ENCODE results near the gene PLB1.

DNA sequence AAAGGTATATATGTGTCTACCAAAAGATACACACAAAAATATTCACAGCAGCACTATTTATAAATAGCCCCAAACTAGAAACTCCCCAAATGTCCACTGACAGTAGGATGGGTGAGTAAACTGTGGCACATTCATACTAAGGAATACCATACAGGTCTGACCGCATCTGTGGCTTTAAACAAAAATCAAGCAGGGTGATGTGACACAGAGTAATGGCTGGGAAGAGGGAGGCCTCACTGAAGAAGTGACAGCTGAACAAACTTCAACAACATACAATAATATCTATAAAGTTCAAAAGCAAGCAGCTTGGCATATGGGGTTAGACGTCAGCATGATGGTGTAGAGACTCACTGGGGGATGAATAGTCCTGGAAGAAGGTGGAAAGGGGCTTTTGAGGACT is 140.6 kb downstream of the PLB1 start:
- TF ChIP-seq, protein P1, sequence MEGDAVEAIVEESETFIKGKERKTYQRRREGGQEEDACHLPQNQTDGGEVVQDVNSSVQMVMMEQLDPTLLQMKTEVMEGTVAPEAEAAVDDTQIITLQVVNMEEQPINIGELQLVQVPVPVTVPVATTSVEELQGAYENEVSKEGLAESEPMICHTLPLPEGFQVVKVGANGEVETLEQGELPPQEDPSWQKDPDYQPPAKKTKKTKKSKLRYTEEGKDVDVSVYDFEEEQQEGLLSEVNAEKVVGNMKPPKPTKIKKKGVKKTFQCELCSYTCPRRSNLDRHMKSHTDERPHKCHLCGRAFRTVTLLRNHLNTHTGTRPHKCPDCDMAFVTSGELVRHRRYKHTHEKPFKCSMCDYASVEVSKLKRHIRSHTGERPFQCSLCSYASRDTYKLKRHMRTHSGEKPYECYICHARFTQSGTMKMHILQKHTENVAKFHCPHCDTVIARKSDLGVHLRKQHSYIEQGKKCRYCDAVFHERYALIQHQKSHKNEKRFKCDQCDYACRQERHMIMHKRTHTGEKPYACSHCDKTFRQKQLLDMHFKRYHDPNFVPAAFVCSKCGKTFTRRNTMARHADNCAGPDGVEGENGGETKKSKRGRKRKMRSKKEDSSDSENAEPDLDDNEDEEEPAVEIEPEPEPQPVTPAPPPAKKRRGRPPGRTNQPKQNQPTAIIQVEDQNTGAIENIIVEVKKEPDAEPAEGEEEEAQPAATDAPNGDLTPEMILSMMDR (conservative IDR thresholded peaks at IDR 0.05; ENCODE audit: low read depth in 2 of 2) = no peak
- TF ChIP-seq EZH2 (IDR thresholded peaks at IDR 0.05; ENCODE audit: low read depth, unreplicated experiment) (no peak), CREB1 (CRISPR knock-in tag; IDR thresholded peaks at IDR 0.05; ENCODE audit: low read depth) (no peak), POLR2AphosphoS5 (IDR thresholded peaks at IDR 0.05; ENCODE audit: low read depth) (no peak), JUNB (IDR thresholded peaks at IDR 0.05; ENCODE audit: unreplicated experiment) (no peak), EZH2phosphoT487 (IDR thresholded peaks at IDR 0.05; ENCODE audit: unreplicated experiment) (no peak)
- TF ChIP-seq, protein P2, sequence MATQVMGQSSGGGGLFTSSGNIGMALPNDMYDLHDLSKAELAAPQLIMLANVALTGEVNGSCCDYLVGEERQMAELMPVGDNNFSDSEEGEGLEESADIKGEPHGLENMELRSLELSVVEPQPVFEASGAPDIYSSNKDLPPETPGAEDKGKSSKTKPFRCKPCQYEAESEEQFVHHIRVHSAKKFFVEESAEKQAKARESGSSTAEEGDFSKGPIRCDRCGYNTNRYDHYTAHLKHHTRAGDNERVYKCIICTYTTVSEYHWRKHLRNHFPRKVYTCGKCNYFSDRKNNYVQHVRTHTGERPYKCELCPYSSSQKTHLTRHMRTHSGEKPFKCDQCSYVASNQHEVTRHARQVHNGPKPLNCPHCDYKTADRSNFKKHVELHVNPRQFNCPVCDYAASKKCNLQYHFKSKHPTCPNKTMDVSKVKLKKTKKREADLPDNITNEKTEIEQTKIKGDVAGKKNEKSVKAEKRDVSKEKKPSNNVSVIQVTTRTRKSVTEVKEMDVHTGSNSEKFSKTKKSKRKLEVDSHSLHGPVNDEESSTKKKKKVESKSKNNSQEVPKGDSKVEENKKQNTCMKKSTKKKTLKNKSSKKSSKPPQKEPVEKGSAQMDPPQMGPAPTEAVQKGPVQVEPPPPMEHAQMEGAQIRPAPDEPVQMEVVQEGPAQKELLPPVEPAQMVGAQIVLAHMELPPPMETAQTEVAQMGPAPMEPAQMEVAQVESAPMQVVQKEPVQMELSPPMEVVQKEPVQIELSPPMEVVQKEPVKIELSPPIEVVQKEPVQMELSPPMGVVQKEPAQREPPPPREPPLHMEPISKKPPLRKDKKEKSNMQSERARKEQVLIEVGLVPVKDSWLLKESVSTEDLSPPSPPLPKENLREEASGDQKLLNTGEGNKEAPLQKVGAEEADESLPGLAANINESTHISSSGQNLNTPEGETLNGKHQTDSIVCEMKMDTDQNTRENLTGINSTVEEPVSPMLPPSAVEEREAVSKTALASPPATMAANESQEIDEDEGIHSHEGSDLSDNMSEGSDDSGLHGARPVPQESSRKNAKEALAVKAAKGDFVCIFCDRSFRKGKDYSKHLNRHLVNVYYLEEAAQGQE (IDR thresholded peaks at IDR 0.05; ENCODE audit: unreplicated experiment) = no peak
- TF ChIP-seq, protein P3, sequence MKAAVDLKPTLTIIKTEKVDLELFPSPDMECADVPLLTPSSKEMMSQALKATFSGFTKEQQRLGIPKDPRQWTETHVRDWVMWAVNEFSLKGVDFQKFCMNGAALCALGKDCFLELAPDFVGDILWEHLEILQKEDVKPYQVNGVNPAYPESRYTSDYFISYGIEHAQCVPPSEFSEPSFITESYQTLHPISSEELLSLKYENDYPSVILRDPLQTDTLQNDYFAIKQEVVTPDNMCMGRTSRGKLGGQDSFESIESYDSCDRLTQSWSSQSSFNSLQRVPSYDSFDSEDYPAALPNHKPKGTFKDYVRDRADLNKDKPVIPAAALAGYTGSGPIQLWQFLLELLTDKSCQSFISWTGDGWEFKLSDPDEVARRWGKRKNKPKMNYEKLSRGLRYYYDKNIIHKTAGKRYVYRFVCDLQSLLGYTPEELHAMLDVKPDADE (IDR thresholded peaks at IDR 0.05) = no peak
